ENCODE results near the gene GRM4. TPM values are rescaled to one million over a fixed set of nuclear protein-coding genes. Genes with fewer than 3 reads are reported as not detected.

GRM4 gene
- total RNA-seq (2022; extraction: Qiagen RNA extraction) = 0.09 to 0.21 TPM (median 0.13 TPM) in 5 replicates

GRCh38 chr6:34146021-34146782, at the start of gene GRM4:
GRM4 (minus strand) TSS chr6:34146087; CDS start chr6:34133496, 12,591 bp downstream.

Other genes starting within 250 kb of the GRM4 start
- gene HMGA1, start 90.8 kb upstream of the GRM4 start, total RNA-seq (2022; extraction: Qiagen RNA extraction) = 422 to 571 TPM (median 500 TPM) in 5 replicates
- gene SMIM29, start 102.9 kb upstream of the GRM4 start, total RNA-seq (2022; extraction: Qiagen RNA extraction) = 16.6 to 23.2 TPM (median 20.6 TPM) in 5 replicates
- gene NUDT3, start 246.6 kb upstream of the GRM4 start, total RNA-seq (2022; extraction: Qiagen RNA extraction) = 5.6 to 8.8 TPM (median 6.1 TPM) in 5 replicates

Measured in A549 treated with Hydrocortisone at 1 μM for 4 hours (cell line).